Activated CD4-positive, CD25-positive, alpha-beta regulatory T cell (primary cell): ENCODE measurements around the gene WBP2NL.

Source experiments
- DNase-seq, 4 experiments: peaks; one replicate each; lab custom pipeline; 2025; lab: John Stamatoyannopoulos, UW

WBP2NL gene

GRCh38 chr22:41978732-41979131 lies 19.9 kb upstream of the WBP2NL start:
- DNase-seq = no peak

GRCh38 chr22:41979423-41980250 lies 19.0 kb upstream of the WBP2NL start:
- no peak for DNase-seq

GRCh38 chr22:41982865-41983264 lies 15.7 kb upstream of the WBP2NL start:
- DNase-seq = no peak

GRCh38 chr22:41983513-41984405 lies 14.8 kb upstream of the WBP2NL start:
- DNase-seq = no peak

- no peak for DNase-seq
Measured at GRCh38 chr22:41987276-41987675, 11.3 kb upstream of the WBP2NL start.

- no peak for DNase-seq
Measured at GRCh38 chr22:41989246-41989645, 9.3 kb upstream of the WBP2NL start.

- DNase-seq = no peak
Measured at GRCh38 chr22:41991111-41991510, 7.5 kb upstream of the WBP2NL start.

- no peak for DNase-seq
Measured at GRCh38 chr22:41992496-41992895, 6.1 kb upstream of the WBP2NL start.

GRCh38 chr22:41995211-41995610 lies 3.4 kb upstream of the WBP2NL start:
- no peak for DNase-seq

GRCh38 chr22:41996826-41997225 lies 1.8 kb upstream of the WBP2NL start:
- DNase-seq = no peak

GRCh38 chr22:42000466-42000865 lies 1.9 kb downstream of the WBP2NL start:
- no peak for DNase-seq

GRCh38 chr22:42001121-42001520 lies 2.5 kb downstream of the WBP2NL start:
- no peak for DNase-seq

GRCh38 chr22:42001706-42002105 lies 3.1 kb downstream of the WBP2NL start:
- no peak for DNase-seq

GRCh38 chr22:42007922-42008321 lies 9.3 kb downstream of the WBP2NL start:
- DNase-seq = no peak

GRCh38 chr22:42010778-42011177 lies 12.2 kb downstream of the WBP2NL start:
- DNase-seq = no peak

- DNase-seq = no peak
Measured at GRCh38 chr22:42013385-42013784, 14.8 kb downstream of the WBP2NL start.

- no peak for DNase-seq
Measured at GRCh38 chr22:42016111-42016510, 17.5 kb downstream of the WBP2NL start.

GRCh38 chr22:42018224-42018623 lies 19.6 kb downstream of the WBP2NL start:
- DNase-seq = no peak

GRCh38 chr22:42021571-42021970 lies 23.0 kb downstream of the WBP2NL start:
- no peak for DNase-seq

GRCh38 chr22:42022162-42022847 lies 23.7 kb downstream of the WBP2NL start:
- no peak for DNase-seq

- no peak for DNase-seq
Measured at GRCh38 chr22:42025421-42025820, 26.8 kb downstream of the WBP2NL start.

GRCh38 chr22:42026705-42027104 lies 28.1 kb downstream of the WBP2NL start:
- DNase-seq = no peak
